Measurements from ENCODE around the gene KCTD16. TPM values are rescaled to one million over a fixed set of nuclear protein-coding genes. Genes with fewer than 3 reads are reported as not detected.

The KCTD16 gene
- total RNA-seq, 1 donor from 2014 or later, result 0.44 TPM

DNA sequence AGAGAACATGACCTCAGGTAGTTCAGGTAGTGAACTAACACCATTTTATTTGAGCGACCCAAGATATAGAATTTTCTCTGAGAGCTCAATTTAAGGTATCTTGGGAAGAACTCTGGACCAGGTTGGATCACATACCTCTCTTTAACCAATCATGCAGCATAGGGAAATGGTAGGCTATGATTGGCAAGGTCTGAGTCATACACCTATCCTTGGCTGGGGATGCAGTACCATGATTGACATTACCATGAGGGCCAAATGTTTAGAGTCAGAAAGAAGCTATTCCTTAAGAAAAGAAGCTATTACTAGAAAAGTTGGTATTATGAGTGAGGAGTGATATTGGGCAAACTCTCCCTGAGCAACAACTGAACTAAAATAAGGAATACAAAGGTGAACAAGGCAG, 258.7 kb downstream of the KCTD16 start:
- TF ChIP-seq, protein P1, sequence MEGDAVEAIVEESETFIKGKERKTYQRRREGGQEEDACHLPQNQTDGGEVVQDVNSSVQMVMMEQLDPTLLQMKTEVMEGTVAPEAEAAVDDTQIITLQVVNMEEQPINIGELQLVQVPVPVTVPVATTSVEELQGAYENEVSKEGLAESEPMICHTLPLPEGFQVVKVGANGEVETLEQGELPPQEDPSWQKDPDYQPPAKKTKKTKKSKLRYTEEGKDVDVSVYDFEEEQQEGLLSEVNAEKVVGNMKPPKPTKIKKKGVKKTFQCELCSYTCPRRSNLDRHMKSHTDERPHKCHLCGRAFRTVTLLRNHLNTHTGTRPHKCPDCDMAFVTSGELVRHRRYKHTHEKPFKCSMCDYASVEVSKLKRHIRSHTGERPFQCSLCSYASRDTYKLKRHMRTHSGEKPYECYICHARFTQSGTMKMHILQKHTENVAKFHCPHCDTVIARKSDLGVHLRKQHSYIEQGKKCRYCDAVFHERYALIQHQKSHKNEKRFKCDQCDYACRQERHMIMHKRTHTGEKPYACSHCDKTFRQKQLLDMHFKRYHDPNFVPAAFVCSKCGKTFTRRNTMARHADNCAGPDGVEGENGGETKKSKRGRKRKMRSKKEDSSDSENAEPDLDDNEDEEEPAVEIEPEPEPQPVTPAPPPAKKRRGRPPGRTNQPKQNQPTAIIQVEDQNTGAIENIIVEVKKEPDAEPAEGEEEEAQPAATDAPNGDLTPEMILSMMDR (IDR thresholded peaks at IDR 0.05; ENCODE audit: unreplicated experiment), result no peak
- Mint-ChIP-seq H3K9me3 (ENCODE audit: unreplicated experiment) (no peaks in the 10 kb centered on the region), H3K36me3 (ENCODE audit: low read depth, unreplicated experiment) (no peaks in the 10 kb centered on the region), H3K4me3 (ENCODE audit: unreplicated experiment) (no peak overlapping the region), H3K27ac (ENCODE audit: unreplicated experiment) (no peak overlapping the region), H3K27me3 (ENCODE audit: unreplicated experiment) (no peaks in the 10 kb centered on the region), H3K4me1 (ENCODE audit: unreplicated experiment) (no peaks in the 10 kb centered on the region)
- DNase-seq (ENCODE audit: low spot score), result no peak

DNA sequence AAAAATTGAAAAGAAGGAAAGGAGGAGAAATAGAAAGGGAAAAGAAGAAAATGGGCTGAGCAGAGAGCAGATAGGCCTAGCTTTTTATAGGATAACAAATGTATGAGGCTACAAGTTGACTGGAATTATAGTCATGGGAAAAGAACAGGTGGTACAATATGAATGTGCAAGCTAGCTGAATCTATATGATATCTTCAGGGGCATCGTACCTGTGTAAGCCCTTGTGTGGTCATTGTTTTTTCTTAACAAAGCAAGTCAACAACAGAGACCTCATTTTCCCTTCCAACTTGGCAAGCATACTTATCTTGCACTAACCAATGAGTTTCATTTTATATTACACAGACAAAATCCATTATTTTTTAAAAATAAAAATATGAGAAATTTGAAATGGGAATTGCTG, 259.2 kb downstream of the KCTD16 start:
- H3K4me1 Mint-ChIP-seq (ENCODE audit: unreplicated experiment), result no peaks in the 10 kb centered on the region
- TF ChIP-seq, protein P1 (IDR thresholded peaks at IDR 0.05; ENCODE audit: unreplicated experiment), result no peak
- H3K27me3 Mint-ChIP-seq (ENCODE audit: unreplicated experiment), result no peaks in the 10 kb centered on the region
- no peak overlapping the region for H3K4me3 Mint-ChIP-seq (ENCODE audit: unreplicated experiment)
- no peak for DNase-seq (ENCODE audit: low spot score)
- H3K9me3 Mint-ChIP-seq (ENCODE audit: unreplicated experiment), result no peaks in the 10 kb centered on the region
- no peak overlapping the region for H3K27ac Mint-ChIP-seq (ENCODE audit: unreplicated experiment)
- H3K36me3 Mint-ChIP-seq (ENCODE audit: low read depth, unreplicated experiment), result no peaks in the 10 kb centered on the region

DNA sequence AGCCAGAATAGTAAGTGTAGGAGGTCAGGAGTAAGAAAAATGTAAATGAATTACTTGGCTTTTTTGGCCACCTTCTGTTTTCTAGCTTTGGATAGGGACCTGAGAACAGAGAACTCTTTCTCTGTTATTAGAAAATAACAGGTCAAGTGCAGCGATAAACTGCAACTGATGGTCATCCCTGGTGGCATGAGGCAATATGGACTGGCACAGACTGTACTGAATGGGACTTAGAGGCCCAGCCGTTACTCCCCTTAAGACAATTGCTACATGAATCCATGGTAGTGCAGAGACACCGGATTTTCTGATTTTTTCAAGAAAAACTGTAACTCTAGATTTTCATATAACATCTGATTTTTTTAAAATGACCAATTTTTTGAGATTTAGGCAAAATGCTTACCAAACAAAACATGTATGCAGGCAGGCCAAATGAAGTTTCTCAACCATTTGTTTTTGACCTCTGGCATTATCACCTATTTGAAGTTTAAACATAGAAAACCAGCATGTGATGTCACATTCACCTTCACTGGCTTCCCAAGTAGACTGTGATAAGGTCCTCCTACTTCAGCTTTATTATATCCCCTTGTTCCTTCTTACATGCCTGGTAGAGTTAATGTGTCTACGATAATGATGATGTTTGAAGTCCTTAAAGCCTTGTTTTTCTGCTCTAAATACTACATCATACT, 262.6 kb downstream of the KCTD16 start:
- H3K27ac Mint-ChIP-seq (ENCODE audit: unreplicated experiment), result no peak overlapping the region
- TF ChIP-seq, protein P1 (IDR thresholded peaks at IDR 0.05; ENCODE audit: unreplicated experiment), result no peak

DNA sequence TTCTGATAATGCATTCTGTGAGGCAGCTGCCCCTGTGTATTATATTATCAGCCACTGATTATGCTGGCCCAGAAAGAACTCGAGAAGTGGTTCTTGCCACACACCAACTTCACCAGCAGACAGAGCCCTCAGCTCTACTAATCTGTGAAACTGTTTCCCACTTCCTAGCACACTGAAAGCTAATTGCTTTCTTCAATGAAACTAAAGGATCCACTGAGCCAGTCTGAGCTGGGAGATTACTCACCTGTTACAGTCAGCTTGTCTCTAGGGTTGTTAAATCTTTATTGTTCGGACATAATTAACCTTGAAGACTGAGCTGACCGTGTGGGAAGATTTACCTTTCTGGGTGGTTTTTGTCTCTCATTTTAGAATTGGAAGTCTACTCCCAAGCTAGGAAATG, 263.2 kb downstream of the KCTD16 start:
- TF ChIP-seq, protein P1 (IDR thresholded peaks at IDR 0.05; ENCODE audit: unreplicated experiment), result no peak
- DNase-seq (ENCODE audit: low spot score), result no peak
- H3K4me3 Mint-ChIP-seq (ENCODE audit: unreplicated experiment), result no peak overlapping the region
- no peaks in the 10 kb centered on the region for H3K27me3 Mint-ChIP-seq (ENCODE audit: unreplicated experiment)
- no peaks in the 10 kb centered on the region for H3K4me1 Mint-ChIP-seq (ENCODE audit: unreplicated experiment)
- H3K36me3 Mint-ChIP-seq (ENCODE audit: low read depth, unreplicated experiment), result no peaks in the 10 kb centered on the region
- H3K9me3 Mint-ChIP-seq (ENCODE audit: unreplicated experiment), result no peaks in the 10 kb centered on the region
- H3K27ac Mint-ChIP-seq (ENCODE audit: unreplicated experiment), result no peak overlapping the region

More for the DNA sequence above, 262.6 kb downstream of the KCTD16 start:
- Mint-ChIP-seq H3K4me1 (ENCODE audit: unreplicated experiment) (no peaks in the 10 kb centered on the region), H3K36me3 (ENCODE audit: low read depth, unreplicated experiment) (no peaks in the 10 kb centered on the region), H3K4me3 (ENCODE audit: unreplicated experiment) (no peak overlapping the region), H3K27me3 (ENCODE audit: unreplicated experiment) (no peaks in the 10 kb centered on the region), H3K9me3 (ENCODE audit: unreplicated experiment) (no peaks in the 10 kb centered on the region)
- no peak for DNase-seq (ENCODE audit: low spot score)

DNA sequence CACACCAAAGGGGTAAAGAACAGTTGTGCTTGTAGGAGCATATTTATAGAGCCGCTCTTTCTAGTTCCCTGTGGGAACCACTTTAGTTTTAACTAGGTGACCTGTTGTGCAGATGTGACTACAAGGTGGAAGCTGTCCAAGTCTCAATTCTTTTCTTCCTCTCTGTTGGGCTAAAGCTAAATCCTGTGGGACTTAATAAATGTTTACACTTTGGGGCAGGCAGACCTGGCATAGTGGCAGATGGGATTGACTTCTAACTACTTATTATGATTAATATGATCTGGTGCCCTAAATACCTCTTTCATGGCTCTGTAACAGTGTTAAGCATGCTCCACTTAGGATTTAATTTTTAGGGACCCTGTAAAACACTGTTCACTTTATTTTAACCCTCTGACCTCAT, 265.3 kb downstream of the KCTD16 start:
- TF ChIP-seq, protein P1 (IDR thresholded peaks at IDR 0.05; ENCODE audit: unreplicated experiment), result no peak
- Mint-ChIP-seq H3K9me3 (ENCODE audit: unreplicated experiment) (no peaks in the 10 kb centered on the region), H3K36me3 (ENCODE audit: low read depth, unreplicated experiment) (no peaks in the 10 kb centered on the region), H3K27me3 (ENCODE audit: unreplicated experiment) (no peaks in the 10 kb centered on the region), H3K27ac (ENCODE audit: unreplicated experiment) (no peak overlapping the region), H3K4me3 (ENCODE audit: unreplicated experiment) (no peak overlapping the region), H3K4me1 (ENCODE audit: unreplicated experiment) (no peaks in the 10 kb centered on the region)
- no peak for DNase-seq (ENCODE audit: low spot score)

All from endothelial cell (in vitro differentiated cells).